PC-3 (cell line): ENCODE measurements around the gene CACNA1H. TPM values are rescaled to one million over a fixed set of nuclear protein-coding genes. Genes with fewer than 3 reads are reported as not detected.

Experiments
- ATAC-seq: fragments of 200-7000 bp; cut with Tn5 transposase; 2 replicates; pipeline ENCODE4 v1.9.1; 2020; ENCODE audit warnings: mild to moderate bottlenecking, moderate library complexity
- BruUV-seq: library from RNA; stranded (reverse); fragments of 400-500 nt; replicated peaks from 2 replicates; lab custom pipeline; 2021; lab: Mats Ljungman, UMichigan
- CTCF ChIA-PET: fragments of 300-600 bp; sonication (Branson Sonifier 250); formaldehyde crosslinking; loops from one replicate; lab custom pipeline; 2022; ENCODE audit warnings: antibody characterized with exemption; lab: Charles Lee
- POLR2A ChIA-PET: fragments of 300-600 bp; sonication (Branson Sonifier 250); formaldehyde crosslinking; loops from one replicate; lab custom pipeline; 2022; ENCODE audit warnings: antibody characterized with exemption; ENCODE audit not compliant: unreplicated experiment; lab: Charles Lee
- DNase-seq: peaks from one replicate; pipeline ENCODE4 v3.0.0-alpha.2; 2015
- H2AFZ ChIP-seq: fragments of 300-600 bp; sonication (generic); 2 replicates; pipeline ENCODE4 v1.6.0; 2016; ENCODE audit warnings: antibody characterized with exemption, low read length
- H3F3A ChIP-seq: fragments of 300-600 bp; sonication (generic); one replicate; pipeline ENCODE4 v1.6.0; 2017; ENCODE audit warnings: antibody characterized with exemption, low read length, control low read depth, mild to moderate bottlenecking; ENCODE audit not compliant: unreplicated experiment
- H3K27ac ChIP-seq: fragments of 300-600 bp; sonication (generic); 2 replicates; pipeline ENCODE4 v1.5.1; 2016; ENCODE audit warnings: mild to moderate bottlenecking, low read length
- H3K27me3 ChIP-seq: fragments of 300-600 bp; sonication (generic); 2 replicates; pipeline ENCODE4 v1.6.1; 2016; ENCODE audit warnings: low read length, mixed read lengths
- H3K36me3 ChIP-seq: fragments of 300-600 bp; sonication (generic); 2 replicates; pipeline ENCODE4 v1.6.1; 2016; ENCODE audit warnings: low read depth, mixed run types, low read length, mixed read lengths
- H3K4me1 ChIP-seq: fragments of 300-600 bp; sonication (generic); 2 replicates; pipeline ENCODE4 v1.5.1; 2016; ENCODE audit warnings: low read length; ENCODE audit not compliant: insufficient read depth
- H3K4me2 ChIP-seq: fragments of 300-600 bp; sonication (generic); 2 replicates; pipeline ENCODE4 v1.6.0; 2016; ENCODE audit warnings: low read length
- H3K4me3 ChIP-seq: fragments of 300-600 bp; sonication (generic); 2 replicates; pipeline ENCODE4 v1.5.1; 2016; ENCODE audit warnings: mild to moderate bottlenecking, low read length, mixed read lengths
- H3K79me2 ChIP-seq: fragments of 300-600 bp; sonication (generic); 2 replicates; pipeline ENCODE4 v1.6.1; 2017; ENCODE audit warnings: low read length, mixed read lengths
- H3K9ac ChIP-seq: fragments of 300-600 bp; sonication (generic); 2 replicates; pipeline ENCODE4 v1.6.0; 2016; ENCODE audit warnings: mild to moderate bottlenecking, low read length
- H3K9me2 ChIP-seq: fragments of 300-600 bp; sonication (generic); replicated peaks from 2 replicates; pipeline ENCODE4 v1.6.1; 2016; ENCODE audit warnings: mixed run types, low read length, mixed read lengths
- H3K9me3 ChIP-seq: fragments of 300-600 bp; sonication (generic); 2 replicates; pipeline ENCODE4 v1.6.1; 2016; ENCODE audit warnings: low read length, mixed read lengths
- H4K20me1 ChIP-seq: fragments of 300-600 bp; sonication (generic); 2 replicates; pipeline ENCODE4 v1.6.1; 2016; ENCODE audit warnings: low read length, mixed read lengths
- CTCF ChIP-seq: fragments of 300-600 bp; sonication (generic); conservative IDR thresholded peaks from 2 replicates; pipeline ENCODE4 v1.5.1; 2017; ENCODE audit warnings: antibody characterized with exemption, low read depth, mild to moderate bottlenecking, low read length
- EZH2 ChIP-seq: fragments of 300-600 bp; sonication (generic); IDR thresholded peaks from one replicate; pipeline ENCODE4 v1.6.1; 2017; ENCODE audit warnings: antibody characterized with exemption, mild to moderate bottlenecking, low read length; ENCODE audit not compliant: unreplicated experiment
- EZH2phosphoT487 ChIP-seq: fragments of 300-600 bp; sonication (generic); IDR thresholded peaks from 2 replicates; pipeline ENCODE4 v1.6.1; 2018; ENCODE audit warnings: mild to moderate bottlenecking, antibody characterized with exemption, low read length, borderline replicate concordance
- intact Hi-C: fragments of 100-400 bp; cut with micrococcal nuclease; formaldehyde crosslinking; loops from 2 replicates; pipeline ENCODE4 v1.9.0; 2023
- total RNA-seq: library from RNA; depleted of rRNA; stranded (reverse); fragments of >200 nt; gene quantifications from 2 replicates; pipeline ENCODE4 v1.2.3, GENCODE V29; 2014

Gene CACNA1H
- total RNA-seq, 1 experiment from 2014 or later = 4.1 TPM

GRCh38 chr16:1157639-1158455, 4.9 kb downstream of the CACNA1H start:
- intact Hi-C loops = no loop called here
- no peaks in the 10 kb centered on the region for H3K9me2 ChIP-seq
- no peaks in the 10 kb centered on the region for H4K20me1 ChIP-seq
- no peak overlapping the region for H3K9ac ChIP-seq
- peaks cover 18% of the 10 kb centered on the region for H3K4me1 ChIP-seq
- H3K36me3 ChIP-seq = no peaks in the 10 kb centered on the region
- no peak overlapping the region for H2AFZ ChIP-seq
- H3F3A ChIP-seq = no peaks in the 10 kb centered on the region
- no peak overlapping the region for H3K27ac ChIP-seq
- no peaks in the 10 kb centered on the region for H3K79me2 ChIP-seq
- no TSS peak for BruUV-seq
- CTCF ChIA-PET = no interaction called here
- H3K27me3 ChIP-seq = peaks cover 7% of the 10 kb centered on the region
- DNase-seq = no peak
- ATAC-seq = no peak
- POLR2A ChIA-PET = no interaction called here
- no peak overlapping the region for H3K4me3 ChIP-seq
- H3K4me2 ChIP-seq = no peak overlapping the region
- no peaks in the 10 kb centered on the region for H3K9me3 ChIP-seq
- TF ChIP-seq EZH2 (no peak), EZH2phosphoT487 (no peak), CTCF (no peak)

GRCh38 chr16:1158456-1159324, 5.8 kb downstream of the CACNA1H start:
- intact Hi-C loops = no loop called here
- CTCF ChIA-PET = no interaction called here

More at GRCh38 chr16:1158456-1159324, 5.8 kb downstream of the CACNA1H start:
- Histone ChIP-seq H3K4me3 (no peak overlapping the region), H3F3A (no peaks in the 10 kb centered on the region), H3K9ac (no peak overlapping the region), H3K4me1 (peaks cover 23% of the 10 kb centered on the region), H3K27me3 (peaks cover 7% of the 10 kb centered on the region), H3K4me2 (no peak overlapping the region), H3K9me3 (no peaks in the 10 kb centered on the region), H3K36me3 (no peaks in the 10 kb centered on the region), H3K27ac (no peak overlapping the region), H3K79me2 (no peaks in the 10 kb centered on the region), H4K20me1 (no peaks in the 10 kb centered on the region), H2AFZ (no peak overlapping the region), H3K9me2 (no peaks in the 10 kb centered on the region)
- TF ChIP-seq EZH2phosphoT487 (no peak), CTCF (no peak), EZH2 (no peak)
- no peak for DNase-seq
- no TSS peak for BruUV-seq
- POLR2A ChIA-PET = no interaction called here
- no peak for ATAC-seq
